HG03439 (cell line): ENCODE measurements around the gene ACTL10.

ENCODE experiments used
- ATAC-seq: cut with Tn5 transposase; IDR thresholded peaks from one replicate; pipeline ENCODE4 v1.9.1; 2021; ENCODE audit warnings: mild to moderate bottlenecking, moderate library complexity; ENCODE audit not compliant: unreplicated experiment

ACTL10 gene

DNA sequence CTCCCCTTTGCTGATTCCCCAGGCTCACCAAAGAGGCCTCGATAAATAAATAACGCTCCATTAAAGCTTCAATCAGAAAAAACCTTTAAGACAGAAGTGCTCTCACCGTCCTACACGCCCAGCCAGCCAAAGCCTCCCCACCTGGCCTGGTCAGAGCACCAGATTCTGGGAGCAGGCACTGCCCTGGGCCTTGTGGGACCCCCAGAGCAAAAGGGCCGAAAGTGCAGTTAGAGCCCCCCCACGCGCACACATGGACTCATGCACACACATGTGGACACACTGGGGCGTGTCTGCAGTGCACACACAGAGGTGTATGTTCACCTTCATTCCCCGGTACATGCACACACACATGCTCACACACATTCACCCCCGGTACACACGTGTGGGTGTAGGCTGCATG, 9.4 kb downstream of the ACTL10 start:
- no peak for ATAC-seq

DNA sequence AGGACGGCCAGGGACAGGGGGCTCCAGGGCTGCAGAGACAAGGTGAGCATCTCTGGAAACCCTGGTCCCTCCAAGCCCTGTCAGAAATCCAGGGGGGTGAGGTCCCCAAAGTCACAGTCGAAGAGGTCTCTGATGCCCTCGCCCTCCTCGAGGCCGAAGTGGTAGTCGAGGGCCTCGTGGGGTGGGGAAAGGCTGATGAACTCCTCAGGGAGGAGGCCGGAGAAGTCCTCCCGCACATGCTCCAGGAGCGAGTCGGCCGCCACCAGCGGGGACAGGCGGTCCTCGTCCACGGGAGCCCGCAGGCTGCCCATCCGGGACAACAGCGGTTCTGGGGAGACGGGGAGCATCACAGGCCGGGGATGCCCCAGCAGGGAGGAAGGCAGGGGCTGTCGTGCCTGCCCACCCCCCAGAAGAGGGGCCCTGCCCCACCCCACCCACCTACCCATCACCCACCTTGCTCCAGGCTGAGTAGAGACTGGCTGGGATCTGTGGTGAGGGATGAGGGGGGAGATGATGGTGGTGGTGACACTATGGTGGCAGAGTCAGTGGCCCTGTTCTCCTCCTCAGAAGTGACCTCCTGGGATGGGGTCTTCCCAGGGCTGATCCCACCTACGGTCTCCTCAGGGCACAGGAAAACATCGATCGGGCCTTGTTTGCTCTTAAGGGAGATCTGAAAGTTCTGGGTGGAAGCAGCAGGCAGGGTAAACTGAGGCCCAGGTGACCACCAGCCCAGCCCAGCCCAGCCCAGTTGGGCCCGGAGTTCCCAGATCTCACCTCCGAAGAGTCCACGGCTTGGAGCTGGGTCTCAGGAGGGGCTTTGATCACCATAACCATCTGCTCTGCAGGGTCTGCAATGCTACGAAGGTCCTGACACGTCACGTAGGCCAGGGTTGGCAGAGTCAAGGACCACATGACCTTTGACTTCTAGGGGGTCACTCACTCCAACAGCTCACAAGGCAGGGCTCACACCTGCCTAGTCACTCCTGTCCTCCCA, 10.2 kb downstream of the ACTL10 start:
- ATAC-seq = no peak

DNA sequence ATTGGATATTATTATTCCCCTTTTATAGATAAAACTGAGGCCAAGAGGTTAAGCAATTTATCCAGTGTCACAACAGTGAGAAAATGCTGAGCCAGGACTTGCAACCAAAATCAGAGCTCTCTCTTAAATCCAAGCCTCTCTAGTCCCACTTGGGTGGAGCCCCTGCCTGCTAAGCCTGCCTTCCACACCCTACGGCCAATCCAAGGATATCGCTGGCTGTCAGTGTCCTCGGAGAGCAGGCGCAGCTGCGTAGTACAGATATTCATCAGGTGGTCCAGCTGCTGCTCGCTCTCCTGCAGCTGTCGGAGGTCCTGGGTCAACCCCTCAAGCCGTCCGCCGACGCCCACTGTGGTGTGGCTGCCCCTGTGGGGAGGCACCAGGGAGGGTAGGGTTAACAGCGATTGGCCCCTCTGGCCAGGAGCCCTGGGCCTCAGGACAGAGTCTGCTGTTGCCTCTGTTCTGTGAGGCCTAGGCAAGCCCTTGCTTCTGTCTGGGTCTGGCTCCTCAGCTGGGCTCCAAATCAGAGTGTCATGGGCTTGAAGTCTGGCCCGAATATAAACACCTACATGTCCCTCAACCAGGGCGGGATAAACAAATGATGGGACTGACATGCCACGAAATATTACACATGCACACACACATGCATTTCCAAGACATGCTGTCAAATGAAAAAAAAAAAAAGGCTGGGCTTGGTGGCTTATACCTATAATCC, 11.4 kb downstream of the ACTL10 start:
- no peak for ATAC-seq

DNA sequence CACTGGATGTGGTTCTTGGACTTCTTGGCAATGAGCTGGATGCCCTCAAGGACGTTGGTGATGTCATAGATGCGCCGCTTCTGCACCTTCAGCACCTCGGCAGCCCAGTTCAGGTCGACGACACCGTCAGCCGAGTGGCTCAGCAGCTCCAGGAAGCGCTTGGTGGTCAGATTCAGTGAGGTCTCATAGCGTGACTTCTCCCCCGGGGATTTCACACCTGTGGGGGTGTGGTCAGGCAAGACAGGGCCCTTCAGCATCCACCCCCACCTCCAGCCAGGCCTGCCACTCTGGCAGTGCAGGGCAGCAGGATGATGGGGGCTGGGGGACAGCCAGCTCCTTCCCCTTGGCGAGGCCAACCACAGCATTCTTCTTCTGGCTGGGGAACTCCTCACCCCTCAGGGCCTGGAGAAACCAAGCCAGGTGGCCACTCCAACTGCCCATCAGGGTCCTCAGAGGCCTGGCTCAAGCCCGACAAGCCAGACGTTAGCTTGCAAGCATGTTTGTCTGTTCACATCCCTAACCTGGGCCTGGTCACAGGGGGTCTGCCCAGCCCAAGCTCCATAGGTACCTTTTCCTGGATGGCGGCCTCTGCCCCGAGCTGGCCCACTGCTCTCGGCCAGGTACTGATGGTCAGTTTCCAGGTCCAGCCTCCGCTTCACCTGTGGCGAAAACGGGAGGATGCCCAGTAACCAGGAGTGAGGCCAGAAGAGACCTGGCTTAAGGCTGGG, 13.2 kb downstream of the ACTL10 start:
- peak; percentile 51 for ATAC-seq

DNA sequence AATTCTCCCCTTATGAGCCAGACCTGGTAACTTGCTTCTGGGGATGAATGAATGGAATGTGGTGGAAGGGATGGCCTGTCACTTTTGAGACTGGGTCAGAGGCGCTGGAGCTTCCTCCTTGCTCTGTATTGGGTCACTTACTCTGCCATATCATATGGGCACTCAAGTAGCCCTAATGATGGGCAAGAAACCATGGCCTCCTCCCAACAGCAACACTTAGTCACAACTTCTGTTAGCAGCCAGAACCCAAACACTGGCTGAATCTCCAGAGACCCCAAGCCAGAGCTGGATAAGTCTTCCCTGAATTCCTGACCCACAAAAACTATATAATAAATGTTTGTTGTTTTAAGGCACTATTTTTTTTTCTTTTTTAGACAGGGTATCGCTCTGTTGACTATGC, 13.9 kb downstream of the ACTL10 start:
- no peak for ATAC-seq

DNA sequence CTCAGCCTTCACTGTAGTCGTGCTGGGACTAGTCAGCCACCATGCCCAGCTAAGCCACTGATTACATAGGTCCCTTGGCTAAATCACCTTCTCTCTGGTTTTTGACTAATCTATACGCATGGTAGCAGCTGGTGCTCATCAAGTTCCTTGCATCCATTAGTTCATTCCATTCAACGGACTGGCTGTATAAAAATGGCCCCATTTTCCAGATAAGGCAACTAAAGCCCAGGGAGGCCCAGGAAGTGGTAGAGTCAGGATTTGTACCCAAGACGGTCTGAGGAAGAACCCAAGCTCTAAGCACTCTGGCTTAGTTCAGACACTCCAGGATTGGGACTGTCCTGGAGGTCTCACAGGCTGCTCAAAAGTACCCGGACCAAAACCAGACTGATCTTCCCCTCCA, 14.5 kb downstream of the ACTL10 start:
- no peak for ATAC-seq

DNA sequence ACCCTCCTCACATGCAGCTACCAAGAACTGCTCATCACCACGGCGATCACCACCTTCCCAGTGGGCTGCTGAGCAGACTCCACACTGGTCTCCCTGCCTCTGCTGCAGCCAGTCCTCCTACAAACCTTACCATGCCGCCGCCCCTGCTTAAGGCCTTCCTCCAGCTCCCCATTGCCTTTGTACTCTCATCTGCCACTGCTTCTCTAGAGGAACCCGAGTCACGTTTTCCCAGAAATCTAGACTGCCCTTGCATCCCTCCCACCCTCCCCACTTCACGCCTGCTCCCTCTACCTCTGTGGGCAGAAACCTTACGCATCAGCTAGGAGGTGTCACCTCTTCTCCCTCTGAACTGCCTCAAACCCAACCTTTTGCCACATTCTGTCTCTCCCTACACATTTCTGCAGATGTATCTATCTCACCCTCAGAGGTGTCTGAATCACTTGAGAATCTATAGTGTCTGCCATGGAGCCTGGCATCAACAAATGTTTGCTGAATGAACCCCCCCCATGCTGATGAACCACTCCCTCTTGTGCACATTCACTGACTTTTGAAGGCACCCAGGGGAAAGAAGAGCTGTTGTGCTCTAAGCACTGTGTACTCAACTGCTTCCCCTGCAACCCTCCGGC, 15.1 kb downstream of the ACTL10 start:
- ATAC-seq = no peak

DNA sequence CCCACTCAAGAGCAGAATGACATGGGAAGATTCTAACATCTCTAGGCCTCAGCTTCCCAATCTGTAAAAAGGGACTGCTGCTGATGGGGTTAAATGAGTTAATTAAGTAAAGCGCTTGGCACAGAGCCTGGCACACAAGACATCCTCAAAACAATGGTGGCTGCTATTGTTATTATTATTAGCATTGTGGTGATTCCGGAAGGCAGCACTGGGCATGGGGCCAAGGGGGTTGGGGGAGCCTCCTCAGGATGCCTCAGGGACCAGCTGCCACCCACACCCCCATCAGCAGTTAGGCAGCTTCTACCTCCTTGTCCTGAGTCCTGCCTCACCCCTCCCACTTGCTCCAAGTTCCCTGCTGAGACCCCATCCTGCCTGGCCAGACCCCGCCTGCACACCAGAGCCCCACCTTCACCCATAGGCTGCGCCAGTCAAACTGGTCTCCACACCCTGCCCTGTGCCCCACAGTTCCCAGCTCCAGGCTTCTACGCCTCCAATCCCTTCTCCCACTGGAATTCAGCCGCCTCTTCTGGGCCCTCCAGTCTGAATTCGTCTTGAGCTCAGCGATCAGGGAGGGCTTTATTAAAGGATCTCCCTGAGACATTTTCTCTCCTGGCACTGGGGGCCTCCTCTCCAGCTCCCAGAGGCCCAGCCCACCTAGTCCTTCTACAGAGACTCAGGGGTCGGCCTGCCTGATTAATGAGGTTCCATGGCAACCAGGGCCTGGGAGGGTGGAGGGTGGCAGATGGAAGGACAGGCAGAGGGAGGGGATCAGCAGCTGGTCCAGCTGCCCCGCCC, 18.0 kb downstream of the ACTL10 start:
- no peak for ATAC-seq

DNA sequence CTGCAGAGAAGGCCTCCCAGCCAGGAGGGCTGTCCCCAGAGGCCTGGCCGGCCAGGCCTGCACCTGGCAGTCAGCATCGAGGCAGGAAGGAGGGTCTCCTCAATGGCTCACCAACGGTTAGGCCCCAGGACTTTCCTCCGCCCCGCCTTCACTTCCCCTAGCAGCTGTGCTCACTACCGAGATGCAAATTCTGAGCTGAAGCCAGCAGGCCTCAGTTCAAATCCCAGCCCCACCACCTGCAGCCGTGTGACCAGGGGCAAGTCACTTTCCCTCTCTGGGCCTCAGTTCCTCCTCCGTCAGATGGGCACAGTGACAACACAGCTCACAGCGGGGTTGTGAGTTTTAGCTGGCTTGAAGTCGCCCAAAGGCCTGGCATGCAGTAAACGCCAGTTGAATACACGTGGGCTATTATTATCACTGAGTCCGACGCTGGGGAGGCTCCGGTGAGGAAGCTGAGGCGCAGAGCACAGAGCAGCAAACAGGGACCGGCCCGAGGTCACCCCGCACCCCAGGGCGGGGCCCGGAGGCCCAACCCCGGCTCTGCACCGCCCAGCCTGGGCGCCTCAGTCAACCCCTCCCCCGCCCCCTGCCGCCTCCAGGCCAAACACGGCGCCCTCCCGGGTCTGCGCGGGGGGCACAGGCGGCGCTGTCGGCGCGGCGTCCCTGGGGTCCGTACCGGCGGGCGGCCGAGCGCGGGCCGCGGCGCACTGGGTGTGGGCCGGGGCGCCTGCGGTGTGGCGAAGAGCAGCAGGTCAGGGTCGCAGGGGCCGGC, 18.8 kb downstream of the ACTL10 start:
- ATAC-seq = peak; percentile 37

DNA sequence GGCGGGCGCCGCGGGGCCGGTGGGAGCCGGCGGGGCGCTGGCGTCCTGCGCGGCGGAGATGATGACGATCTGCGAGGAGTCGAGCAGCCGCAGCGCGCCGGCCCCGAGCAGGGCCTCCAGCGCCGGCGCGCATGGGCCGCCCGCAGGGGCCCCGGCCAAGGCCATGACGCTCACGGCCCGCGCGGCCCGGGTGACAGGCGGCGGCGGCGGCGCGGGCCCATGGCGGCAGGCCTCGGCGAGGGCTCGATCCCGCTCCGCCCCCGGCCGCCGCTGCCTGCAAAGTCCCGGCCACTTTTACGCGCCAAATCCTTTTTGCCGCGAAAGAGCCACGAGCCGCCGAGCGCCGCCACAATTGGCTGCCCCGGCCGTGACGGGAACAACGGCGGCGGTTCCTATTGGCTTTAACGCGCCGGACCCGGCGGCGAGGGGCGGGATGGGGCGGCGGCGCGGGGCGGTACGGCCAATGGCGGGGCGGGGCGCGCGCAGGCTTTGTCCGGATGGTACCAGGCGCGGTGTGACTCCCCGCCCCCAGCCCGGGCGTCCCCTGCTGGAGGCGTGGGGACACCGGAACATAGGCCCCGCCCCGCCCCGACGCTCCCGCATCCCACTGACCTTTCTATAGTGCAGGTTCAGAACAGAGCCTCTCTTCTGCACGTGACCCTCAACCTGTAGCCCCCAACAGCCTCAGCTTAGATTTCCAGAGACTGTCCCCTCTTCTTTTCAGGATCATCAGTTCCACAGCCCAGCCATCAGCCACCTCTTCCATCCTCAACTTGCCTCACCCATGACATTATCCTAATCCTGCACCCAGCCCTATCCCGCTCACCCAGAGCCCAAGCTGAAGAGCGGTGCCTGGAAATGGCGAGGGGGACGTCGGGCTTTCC, 19.6 kb downstream of the ACTL10 start, which contains the start of gene E2F1:
E2F1 (minus strand) TSS at position 286 of the 884 bp plus-strand sequence; CDS start at position 165, 121 bp downstream.
- peak; percentile 77 for ATAC-seq

DNA sequence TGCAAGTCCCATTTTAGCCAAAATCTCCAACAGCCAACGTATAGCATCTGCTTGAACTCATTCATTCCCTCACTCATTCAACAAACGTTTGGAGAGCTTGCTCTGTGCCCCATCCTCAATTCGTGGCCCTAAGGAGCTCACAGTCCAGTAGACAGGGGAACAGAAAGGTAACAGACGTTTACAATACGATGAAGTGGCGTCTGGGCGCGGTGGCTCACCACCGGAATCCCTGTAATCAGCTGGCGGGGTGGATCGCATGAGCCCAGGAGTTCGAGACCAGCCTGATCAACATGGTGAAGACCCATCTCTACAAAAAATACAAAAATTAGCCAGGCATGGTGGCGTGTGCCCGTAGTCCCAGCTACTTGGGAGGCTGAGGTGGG, 20.2 kb downstream of the ACTL10 start:
- no peak for ATAC-seq

DNA sequence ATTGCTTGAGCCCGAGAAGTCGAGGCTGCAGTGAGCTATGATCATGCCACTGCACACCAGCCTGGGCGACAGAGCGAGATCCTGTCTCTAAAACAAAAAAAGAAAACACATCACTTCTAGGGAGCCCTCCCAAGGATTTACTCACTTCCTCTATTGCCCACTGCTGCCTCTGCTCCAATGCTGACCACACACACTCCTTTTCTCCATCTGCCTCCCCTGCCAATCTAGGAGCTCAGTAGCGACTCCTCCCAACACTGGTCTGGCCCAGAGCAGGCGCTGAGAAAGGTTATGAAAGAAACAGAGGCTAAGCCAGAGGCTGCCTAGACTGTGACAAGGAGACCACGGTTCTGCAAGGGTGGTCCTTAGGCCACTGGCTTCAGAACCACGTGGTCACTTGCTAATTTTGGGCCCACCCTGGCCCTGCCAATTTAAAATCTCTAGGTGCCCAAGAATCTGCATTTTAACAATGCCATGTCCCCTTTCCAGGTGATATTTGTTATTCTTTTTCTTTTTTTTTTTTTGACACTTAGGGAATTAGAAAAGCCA, 20.7 kb downstream of the ACTL10 start:
- no peak for ATAC-seq

DNA sequence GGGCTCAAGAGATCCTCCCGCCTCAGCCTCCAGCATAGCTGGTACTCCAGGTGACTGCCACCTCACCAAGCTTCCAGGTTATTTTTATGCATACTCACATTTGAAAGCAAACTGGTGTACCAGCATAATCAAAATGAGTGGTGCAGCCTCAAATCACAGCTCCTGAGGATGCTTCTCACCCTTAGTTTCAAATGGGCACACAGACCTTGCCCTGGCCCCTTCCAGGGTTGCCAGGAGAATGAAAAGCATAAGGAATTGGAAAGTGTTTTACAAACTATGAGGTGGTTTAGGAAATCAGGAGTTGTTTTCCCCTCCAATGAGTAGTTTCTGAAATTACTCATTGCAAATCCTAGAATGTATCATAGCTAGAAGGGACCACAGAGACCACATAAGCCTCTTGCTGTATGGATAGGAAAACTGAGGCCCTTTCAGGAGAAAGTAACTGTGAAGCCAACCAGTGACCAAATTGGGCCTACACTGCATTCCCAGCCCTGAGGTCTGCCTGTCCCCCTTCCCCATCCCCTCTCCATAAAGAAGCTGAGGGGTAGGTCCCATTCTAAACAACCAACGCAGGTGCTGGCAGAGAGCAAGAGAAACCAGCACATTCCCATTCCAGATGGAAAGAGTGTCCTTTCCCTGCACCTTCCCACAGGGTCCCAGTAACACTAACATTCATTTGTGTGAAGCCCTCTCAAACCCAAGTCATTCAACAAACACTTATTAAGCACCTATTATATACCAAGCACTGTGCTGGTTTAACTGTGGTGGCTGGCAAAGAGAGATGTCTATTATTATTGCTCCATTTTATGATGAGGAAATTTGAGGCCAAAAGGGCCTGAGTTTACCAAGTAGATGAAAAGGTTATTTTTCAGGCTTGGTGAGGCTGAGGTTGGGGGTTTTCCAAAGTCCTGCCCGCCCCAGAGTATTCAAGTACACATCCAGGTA, 21.5 kb downstream of the ACTL10 start:
- no peak for ATAC-seq

DNA sequence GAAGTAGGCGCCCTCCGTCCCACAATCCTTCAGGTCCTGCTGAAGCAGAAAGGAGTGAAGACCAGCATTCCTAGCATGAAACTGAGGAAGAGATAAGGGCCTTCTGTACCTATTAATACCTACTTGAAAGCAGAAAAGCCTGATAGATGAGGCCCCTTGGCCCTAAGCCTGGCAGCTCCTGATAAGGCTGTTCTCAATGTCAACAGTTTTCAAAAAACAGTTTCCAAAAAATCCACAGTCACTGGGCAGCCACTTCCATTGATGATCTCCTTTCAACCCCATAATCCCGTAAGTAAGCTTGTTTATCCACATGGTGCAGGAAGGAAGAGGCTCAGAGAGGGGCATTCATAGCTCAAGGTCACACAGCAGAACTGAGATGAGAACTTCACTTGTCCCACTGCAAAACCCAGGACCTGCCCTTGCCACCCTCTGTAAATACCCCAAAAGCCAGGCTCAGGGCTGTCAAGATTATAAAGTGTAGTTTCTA, 22.2 kb downstream of the ACTL10 start:
- no peak for ATAC-seq

DNA sequence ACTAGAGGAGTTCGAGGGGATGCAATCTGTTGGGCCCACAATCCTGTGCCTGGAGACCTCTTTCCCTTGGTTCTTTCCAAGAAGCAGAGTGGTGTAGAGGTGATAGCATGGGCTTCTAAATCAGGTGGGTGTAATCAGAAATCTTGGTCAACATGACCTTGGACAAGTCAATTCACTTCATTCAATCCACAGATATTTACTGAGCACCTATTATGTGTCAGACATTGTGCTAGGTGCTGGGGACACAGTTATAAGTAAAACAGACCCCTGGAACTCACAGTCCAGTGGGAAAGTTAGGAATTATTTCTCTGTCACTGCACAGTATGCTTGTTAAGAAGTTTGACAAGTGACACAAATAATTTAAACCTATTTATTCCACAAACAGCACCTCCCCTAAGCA, 22.8 kb downstream of the ACTL10 start:
- ATAC-seq = no peak

DNA sequence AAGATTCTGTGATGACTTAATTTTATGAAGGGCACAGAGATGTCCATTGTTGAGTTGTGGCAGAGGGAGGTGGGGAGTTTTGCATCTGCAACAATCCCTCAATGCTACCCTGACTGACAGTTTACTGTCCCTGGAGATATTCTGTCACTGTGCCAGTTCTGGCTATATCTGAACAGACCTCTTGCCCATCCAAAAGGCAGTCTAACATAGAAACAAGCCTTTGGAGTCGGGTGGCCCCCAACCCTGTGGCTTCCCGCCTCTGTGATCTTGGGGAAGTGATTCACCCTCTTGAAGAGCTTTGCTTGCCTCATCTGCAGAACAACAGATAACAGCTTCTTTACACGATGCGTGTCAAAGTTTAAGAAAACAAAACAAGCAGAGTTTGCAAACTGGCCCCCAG, 23.2 kb downstream of the ACTL10 start:
- ATAC-seq = no peak

DNA sequence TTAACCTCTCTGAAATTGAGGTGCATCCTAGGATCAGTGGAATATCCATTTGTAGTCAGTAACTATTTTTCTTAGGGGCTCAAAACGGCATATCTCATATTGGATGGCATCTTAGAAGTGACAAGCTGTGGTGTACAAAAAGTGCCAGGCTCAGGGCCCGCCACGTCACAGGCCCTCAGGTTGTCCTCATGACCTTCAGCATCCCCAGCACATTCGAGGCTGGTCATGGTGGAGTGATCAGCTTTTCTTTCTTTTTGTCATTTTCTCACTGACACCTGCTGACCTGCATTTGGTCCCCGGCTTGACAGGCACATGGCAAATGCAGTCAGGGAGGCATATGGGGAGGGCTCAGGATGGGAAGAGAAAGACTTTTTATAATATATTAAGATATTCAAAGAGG, 26.5 kb downstream of the ACTL10 start:
- no peak for ATAC-seq
